Natural killer cell (primary cell): ENCODE measurements around the gene CLSTN2. TPM values are rescaled to one million over a fixed set of nuclear protein-coding genes. Genes with fewer than 3 reads are reported as not detected.

ENCODE experiments used
- ATAC-seq, 3 donors: fragments of 150-1000 bp in 2 of 3; fragments of 200-7000 bp in 1 of 3; cut with Tn5 transposase; 1 replicate in 1 of 3; 2 replicates in 2 of 3; pipeline ENCODE4 v1.10.0; 2021; ENCODE audit warnings: mild to moderate bottlenecking in 2 of 3, moderate library complexity in 2 of 3
- DNase-seq, 2 donors: peaks; one replicate each; pipeline versions ENCODE4 v3.0.0 to v3.0.0-alpha.2; 2013 to 2021; ENCODE audit warnings: mixed read lengths in 1 of 2
- H3K27ac ChIP-seq: one replicate; pipeline ENCODE4 v1.5.1; 2013; ENCODE audit warnings: mild to moderate bottlenecking, low read length
- H3K27me3 ChIP-seq: one replicate; pipeline ENCODE4 v1.6.1; 2013; ENCODE audit warnings: low read length; ENCODE audit not compliant: control insufficient read depth, insufficient read depth
- H3K36me3 ChIP-seq: one replicate; pipeline ENCODE4 v1.6.1; 2013; ENCODE audit warnings: low read length; ENCODE audit not compliant: control insufficient read depth, insufficient read depth
- H3K4me1 ChIP-seq: one replicate; pipeline ENCODE4 v1.6.1; 2013; ENCODE audit warnings: low read length; ENCODE audit not compliant: control insufficient read depth, insufficient read depth
- H3K4me3 ChIP-seq: one replicate; pipeline ENCODE4 v1.5.1; 2013; ENCODE audit warnings: low read length
- H3K9me3 ChIP-seq: one replicate; pipeline ENCODE4 v1.6.1; 2013; ENCODE audit warnings: low read length; ENCODE audit not compliant: control insufficient read depth, insufficient read depth
- H3K27ac Mint-ChIP-seq, 2 donors: one replicate each; pipeline ENCODE4 v1.8.0; 2022; ENCODE audit warnings: mild to moderate bottlenecking in 2 of 2, mixed read lengths in 2 of 2, moderate library complexity in 1 of 2
- H3K27me3 Mint-ChIP-seq, 2 donors: one replicate each; pipeline ENCODE4 v1.8.0; 2022; ENCODE audit warnings: low read depth in 2 of 2, mixed read lengths in 2 of 2
- H3K36me3 Mint-ChIP-seq: one replicate; pipeline ENCODE4 v1.8.0; 2022; ENCODE audit warnings: mixed read lengths
- H3K4me1 Mint-ChIP-seq, 2 donors: one replicate each; pipeline ENCODE4 v1.8.0; 2022; ENCODE audit warnings: mixed read lengths in 2 of 2
- H3K4me3 Mint-ChIP-seq: one replicate; pipeline ENCODE4 v1.8.0; 2022; ENCODE audit warnings: mild to moderate bottlenecking, moderate library complexity, mixed read lengths
- H3K9me3 Mint-ChIP-seq, 2 donors: one replicate each; pipeline ENCODE4 v1.8.0; 2022; ENCODE audit warnings: mixed read lengths in 2 of 2
- WGBS: methylation state at CpG from one replicate; pipeline ENCODE4 v1.1.7; 2013; ENCODE audit warnings: missing lambda C conversion rate; ENCODE audit not compliant: insufficient coverage; 5-methylcytosine and 5-hydroxymethylcytosine counted together
- intact Hi-C: fragments of 100-400 bp; cut with micrococcal nuclease; formaldehyde crosslinking; loops from one replicate; pipeline ENCODE4 v1.14.2; 2022
- total RNA-seq, 4 donors: library from RNA; stranded (reverse); fragments of 120-200 nt in 1 of 4; gene quantifications; one replicate each; pipeline versions ENCODE4 v1.2.3 to v1.2.4, GENCODE V29; 2013 to 2022
- TF ChIP-seq, protein P1 (sequence below): fragments of 200-600 bp; IDR thresholded peaks from one replicate; pipeline ENCODE4 v1.8.0; 2022; ENCODE audit warnings: antibody characterized with exemption

The CLSTN2 gene
- total RNA-seq, 3 donors from 2014 or later (not counting 1 experiment from before 2014, with no cell fraction given), result 0.05 TPM; not detected in 2

DNA sequence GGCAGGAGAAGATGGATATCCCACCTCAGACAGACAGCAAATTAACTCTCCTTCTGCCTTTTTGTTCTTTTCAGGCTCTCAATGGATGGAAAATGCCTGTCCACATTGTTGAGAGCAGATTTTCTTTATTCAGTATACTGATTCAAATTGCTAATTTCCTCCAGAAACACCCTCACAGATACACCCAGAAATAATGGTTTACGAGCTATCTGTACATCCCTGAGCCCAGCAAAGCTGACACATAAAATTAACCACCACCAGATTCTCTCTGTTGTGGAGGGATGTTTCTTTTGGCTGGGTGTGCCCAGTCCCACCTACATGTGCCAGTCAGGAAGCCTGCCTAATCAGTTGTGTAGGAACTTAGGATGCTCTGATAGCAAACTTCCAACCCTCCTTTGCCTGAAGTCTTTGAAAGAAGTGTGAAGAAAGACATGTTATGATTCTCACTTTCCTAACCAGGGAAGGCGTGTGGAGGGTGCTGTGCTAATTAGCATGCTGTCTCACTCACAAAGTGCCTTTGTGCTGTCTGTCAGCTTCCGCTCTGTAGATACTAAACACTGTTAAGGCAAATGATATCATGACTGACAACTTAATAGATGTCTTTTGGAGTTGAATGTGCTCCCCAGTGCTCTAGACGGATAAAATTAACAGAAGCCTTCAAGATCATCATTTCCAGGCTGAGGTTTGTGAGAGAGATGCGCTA is 208.5 kb downstream of the CLSTN2 start:
- intact Hi-C loops, result no loop called here
- ATAC-seq (no peak), DNase-seq (no peak)
- Mint-ChIP-seq H3K9me3 (no peaks in the 10 kb centered on the region), H3K4me3 (no peak overlapping the region), H3K4me1 (no peaks in the 10 kb centered on the region), H3K27ac (no peak overlapping the region), H3K36me3 (no peaks in the 10 kb centered on the region), H3K27me3 (no peaks in the 10 kb centered on the region)
- 92% methylated on average over 4 of the region's 5 CpGs for WGBS
- H3K9me3 ChIP-seq, result no peaks in the 10 kb centered on the region
- H3K27me3 ChIP-seq, result no peaks in the 10 kb centered on the region
- TF ChIP-seq, protein P1, sequence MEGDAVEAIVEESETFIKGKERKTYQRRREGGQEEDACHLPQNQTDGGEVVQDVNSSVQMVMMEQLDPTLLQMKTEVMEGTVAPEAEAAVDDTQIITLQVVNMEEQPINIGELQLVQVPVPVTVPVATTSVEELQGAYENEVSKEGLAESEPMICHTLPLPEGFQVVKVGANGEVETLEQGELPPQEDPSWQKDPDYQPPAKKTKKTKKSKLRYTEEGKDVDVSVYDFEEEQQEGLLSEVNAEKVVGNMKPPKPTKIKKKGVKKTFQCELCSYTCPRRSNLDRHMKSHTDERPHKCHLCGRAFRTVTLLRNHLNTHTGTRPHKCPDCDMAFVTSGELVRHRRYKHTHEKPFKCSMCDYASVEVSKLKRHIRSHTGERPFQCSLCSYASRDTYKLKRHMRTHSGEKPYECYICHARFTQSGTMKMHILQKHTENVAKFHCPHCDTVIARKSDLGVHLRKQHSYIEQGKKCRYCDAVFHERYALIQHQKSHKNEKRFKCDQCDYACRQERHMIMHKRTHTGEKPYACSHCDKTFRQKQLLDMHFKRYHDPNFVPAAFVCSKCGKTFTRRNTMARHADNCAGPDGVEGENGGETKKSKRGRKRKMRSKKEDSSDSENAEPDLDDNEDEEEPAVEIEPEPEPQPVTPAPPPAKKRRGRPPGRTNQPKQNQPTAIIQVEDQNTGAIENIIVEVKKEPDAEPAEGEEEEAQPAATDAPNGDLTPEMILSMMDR, result no peak
- no peak overlapping the region for H3K27ac ChIP-seq
- no peak overlapping the region for H3K4me3 ChIP-seq
- no peaks in the 10 kb centered on the region for H3K4me1 ChIP-seq
- no peaks in the 10 kb centered on the region for H3K36me3 ChIP-seq

DNA sequence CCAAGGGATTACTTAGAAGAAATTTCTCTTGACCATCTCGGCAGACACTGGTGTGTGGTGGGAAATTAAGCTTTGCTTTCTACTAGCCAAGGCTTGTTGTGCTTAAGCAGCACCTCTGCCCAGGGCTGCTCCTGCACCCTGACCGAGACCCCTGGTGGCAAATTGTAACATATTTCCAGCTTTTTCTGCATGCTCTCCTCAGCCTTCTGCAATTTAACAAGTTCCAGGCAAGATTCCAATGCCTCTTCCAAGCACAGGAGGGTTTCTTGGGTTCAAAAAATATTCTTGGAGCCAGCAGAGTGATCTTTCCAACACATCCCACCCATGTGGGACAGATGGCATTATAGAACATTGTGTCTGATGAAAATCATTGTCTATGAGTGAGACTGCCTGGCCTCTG is 210.5 kb downstream of the CLSTN2 start:
- WGBS, result 91% methylated on average over 2 of the region's 2 CpGs
- Mint-ChIP-seq H3K4me3 (no peak overlapping the region), H3K27me3 (no peaks in the 10 kb centered on the region), H3K9me3 (no peaks in the 10 kb centered on the region), H3K36me3 (no peaks in the 10 kb centered on the region), H3K27ac (no peak overlapping the region), H3K4me1 (no peaks in the 10 kb centered on the region)
- ATAC-seq, result no peak
- TF ChIP-seq, protein P1, result no peak
- Histone ChIP-seq H3K4me1 (no peaks in the 10 kb centered on the region), H3K9me3 (no peaks in the 10 kb centered on the region), H3K27ac (no peak overlapping the region), H3K27me3 (no peaks in the 10 kb centered on the region), H3K4me3 (no peak overlapping the region), H3K36me3 (no peaks in the 10 kb centered on the region)
- intact Hi-C loops, result no loop called here
- no peak for DNase-seq

DNA sequence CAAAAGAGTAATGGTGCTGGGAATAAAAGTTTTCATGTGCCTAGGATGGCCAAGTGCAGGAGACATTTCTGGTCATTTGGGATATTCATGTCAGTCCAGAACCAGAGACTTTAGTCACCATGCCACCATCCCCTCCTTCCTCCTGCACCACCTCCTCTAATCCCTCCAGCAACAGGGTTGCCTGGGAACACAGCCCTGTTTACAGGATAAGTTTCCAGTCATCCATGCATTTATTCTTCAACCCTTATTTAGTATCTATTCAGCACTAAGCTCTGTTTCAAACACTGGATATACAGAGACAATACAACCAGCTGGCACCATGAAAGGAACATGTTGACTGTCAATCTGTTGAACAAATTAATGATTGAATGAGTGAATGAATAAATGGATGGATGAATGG is 211.7 kb downstream of the CLSTN2 start:
- no peak overlapping the region for H3K27ac ChIP-seq
- no peaks in the 10 kb centered on the region for H3K27me3 Mint-ChIP-seq
- no peaks in the 10 kb centered on the region for H3K9me3 ChIP-seq
- no peak overlapping the region for H3K4me3 ChIP-seq
- no peak for DNase-seq
- H3K36me3 ChIP-seq, result no peaks in the 10 kb centered on the region
- H3K9me3 Mint-ChIP-seq, result no peaks in the 10 kb centered on the region
- no peaks in the 10 kb centered on the region for H3K4me1 Mint-ChIP-seq
- intact Hi-C loops, result no loop called here
- H3K27me3 ChIP-seq, result no peaks in the 10 kb centered on the region
- H3K4me1 ChIP-seq, result no peaks in the 10 kb centered on the region
- TF ChIP-seq, protein P1, result no peak
- no peak overlapping the region for H3K4me3 Mint-ChIP-seq
- no peaks in the 10 kb centered on the region for H3K36me3 Mint-ChIP-seq
- no peak for ATAC-seq
- no peak overlapping the region for H3K27ac Mint-ChIP-seq

DNA sequence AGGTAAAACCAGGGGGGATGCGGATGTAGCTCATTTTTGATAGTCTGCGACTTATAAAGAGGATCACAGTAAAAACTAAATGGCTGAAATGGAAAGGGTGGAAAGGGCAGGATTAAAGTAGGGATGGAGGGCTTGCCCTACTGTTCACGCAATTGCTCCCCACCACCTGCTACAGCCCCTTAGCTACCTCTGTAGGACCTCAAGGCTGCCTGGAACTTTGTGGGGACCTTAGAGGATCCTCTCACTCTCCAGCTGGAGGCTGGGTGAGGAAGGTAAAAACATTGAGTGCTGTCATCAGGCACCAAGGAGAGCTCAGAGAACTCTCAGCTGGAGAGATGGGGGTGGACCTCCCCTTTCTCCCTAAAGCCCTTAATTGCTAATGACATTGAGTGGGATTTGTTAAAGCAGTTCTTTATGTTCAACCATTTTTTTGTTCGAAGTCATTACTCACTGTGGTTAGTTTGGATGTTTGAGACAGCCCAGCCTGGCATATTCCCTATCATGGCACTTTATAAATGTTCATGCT is 213.0 kb downstream of the CLSTN2 start:
- H3K9me3 ChIP-seq, result no peaks in the 10 kb centered on the region
- H3K4me1 Mint-ChIP-seq, result no peaks in the 10 kb centered on the region
- H3K36me3 Mint-ChIP-seq, result no peaks in the 10 kb centered on the region
- intact Hi-C loops, result no loop called here
- no peak overlapping the region for H3K4me3 Mint-ChIP-seq
- TF ChIP-seq, protein P1, result no peak
- 94% methylated on average over 2 of the region's 4 CpGs for WGBS
- H3K27me3 Mint-ChIP-seq, result no peaks in the 10 kb centered on the region
- no peak overlapping the region for H3K27ac Mint-ChIP-seq
- no peak overlapping the region for H3K4me3 ChIP-seq
- ATAC-seq (no peak), DNase-seq (no peak)
- no peaks in the 10 kb centered on the region for H3K4me1 ChIP-seq
- no peaks in the 10 kb centered on the region for H3K9me3 Mint-ChIP-seq
- no peaks in the 10 kb centered on the region for H3K27me3 ChIP-seq
- no peaks in the 10 kb centered on the region for H3K36me3 ChIP-seq
- no peak overlapping the region for H3K27ac ChIP-seq
